ENCODE data around the gene ST8SIA4. TPM values are rescaled to one million over a fixed set of nuclear protein-coding genes. Genes with fewer than 3 reads are reported as not detected.

Gene ST8SIA4
- total RNA-seq, 2 donors from 2014 or later, result 25.2 to 47.0 TPM

- no peak overlapping the region for H3K4me3 Mint-ChIP-seq
- H3K36me3 Mint-ChIP-seq (ENCODE audit: low read depth), result no peaks in the 10 kb centered on the region
- DNase-seq, result no peak
- H3K4me1 Mint-ChIP-seq, result peaks cover 15% of the 10 kb centered on the region
- H3K4me1 ChIP-seq (ENCODE audit: control insufficient read depth, insufficient read depth, low read length), result no peaks in the 10 kb centered on the region
- 93 to 96% methylated on average over 2 to 3 of the region's 3 CpGs for WGBS, 2 experiments (ENCODE audit: insufficient coverage in 1 of 2, insufficient read length in 1 of 2)
- H3K27ac ChIP-seq (ENCODE audit: low read depth, low read length), result no peak overlapping the region
- no peaks in the 10 kb centered on the region for H3K27me3 ChIP-seq (ENCODE audit: control insufficient read depth, insufficient read depth, low read length, poor library complexity, severe bottlenecking)
- TF ChIP-seq, protein P1, sequence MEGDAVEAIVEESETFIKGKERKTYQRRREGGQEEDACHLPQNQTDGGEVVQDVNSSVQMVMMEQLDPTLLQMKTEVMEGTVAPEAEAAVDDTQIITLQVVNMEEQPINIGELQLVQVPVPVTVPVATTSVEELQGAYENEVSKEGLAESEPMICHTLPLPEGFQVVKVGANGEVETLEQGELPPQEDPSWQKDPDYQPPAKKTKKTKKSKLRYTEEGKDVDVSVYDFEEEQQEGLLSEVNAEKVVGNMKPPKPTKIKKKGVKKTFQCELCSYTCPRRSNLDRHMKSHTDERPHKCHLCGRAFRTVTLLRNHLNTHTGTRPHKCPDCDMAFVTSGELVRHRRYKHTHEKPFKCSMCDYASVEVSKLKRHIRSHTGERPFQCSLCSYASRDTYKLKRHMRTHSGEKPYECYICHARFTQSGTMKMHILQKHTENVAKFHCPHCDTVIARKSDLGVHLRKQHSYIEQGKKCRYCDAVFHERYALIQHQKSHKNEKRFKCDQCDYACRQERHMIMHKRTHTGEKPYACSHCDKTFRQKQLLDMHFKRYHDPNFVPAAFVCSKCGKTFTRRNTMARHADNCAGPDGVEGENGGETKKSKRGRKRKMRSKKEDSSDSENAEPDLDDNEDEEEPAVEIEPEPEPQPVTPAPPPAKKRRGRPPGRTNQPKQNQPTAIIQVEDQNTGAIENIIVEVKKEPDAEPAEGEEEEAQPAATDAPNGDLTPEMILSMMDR (conservative IDR thresholded peaks at IDR 0.05), result no peak
- no peaks in the 10 kb centered on the region for H3K9me3 Mint-ChIP-seq
- H3K9ac ChIP-seq (ENCODE audit: extremely low read depth, low read length, poor library complexity, severe bottlenecking), result no peak overlapping the region
- no peak overlapping the region for H3K27ac Mint-ChIP-seq
- no peaks in the 10 kb centered on the region for H3K27me3 Mint-ChIP-seq (ENCODE audit: insufficient read depth)
- no peaks in the 10 kb centered on the region for H3K36me3 ChIP-seq (ENCODE audit: control insufficient read depth, insufficient read depth, low read length)
- no peak overlapping the region for H3K4me3 ChIP-seq (ENCODE audit: low read length)
- peaks cover 8% of the 10 kb centered on the region for H3K9me3 ChIP-seq (ENCODE audit: control insufficient read depth, low read length)
Measured at GRCh38 chr5:100794218-100794617, 108.9 kb downstream of the ST8SIA4 start.

GRCh38 chr5:100792781-100793180 lies 110.3 kb downstream of the ST8SIA4 start:
- Histone ChIP-seq H3K27me3 (ENCODE audit: control insufficient read depth, insufficient read depth, low read length, poor library complexity, severe bottlenecking) (no peaks in the 10 kb centered on the region), H3K4me3 (ENCODE audit: low read length) (no peak overlapping the region), H3K36me3 (ENCODE audit: control insufficient read depth, insufficient read depth, low read length) (no peaks in the 10 kb centered on the region), H3K9me3 (ENCODE audit: control insufficient read depth, low read length) (peaks cover 8% of the 10 kb centered on the region), H3K4me1 (ENCODE audit: control insufficient read depth, insufficient read depth, low read length) (no peaks in the 10 kb centered on the region), H3K9ac (ENCODE audit: extremely low read depth, low read length, poor library complexity, severe bottlenecking) (no peak overlapping the region), H3K27ac (ENCODE audit: low read depth, low read length) (no peak overlapping the region)
- H3K4me3 Mint-ChIP-seq, result no peak overlapping the region
- no peak overlapping the region for H3K27ac Mint-ChIP-seq
- no peaks in the 10 kb centered on the region for H3K9me3 Mint-ChIP-seq
- H3K4me1 Mint-ChIP-seq, result peaks cover 15% of the 10 kb centered on the region
- TF ChIP-seq, protein P1 (conservative IDR thresholded peaks at IDR 0.05), result no peak
- no peaks in the 10 kb centered on the region for H3K27me3 Mint-ChIP-seq (ENCODE audit: insufficient read depth)
- no peaks in the 10 kb centered on the region for H3K36me3 Mint-ChIP-seq (ENCODE audit: low read depth)
- 49 to 81% methylated on average over 2 to 3 of the region's 3 CpGs for WGBS, 2 experiments (ENCODE audit: insufficient coverage in 1 of 2, insufficient read length in 1 of 2)
- no peak for DNase-seq

- peaks cover 8% of the 10 kb centered on the region for H3K9me3 ChIP-seq (ENCODE audit: control insufficient read depth, low read length)
- Mint-ChIP-seq H3K9me3 (peaks cover 7% of the 10 kb centered on the region), H3K4me3 (no peak overlapping the region), H3K4me1 (peaks cover 15% of the 10 kb centered on the region), H3K36me3 (ENCODE audit: low read depth) (no peaks in the 10 kb centered on the region), H3K27me3 (ENCODE audit: insufficient read depth) (no peaks in the 10 kb centered on the region), H3K27ac (no peak overlapping the region)
- no peak overlapping the region for H3K9ac ChIP-seq (ENCODE audit: extremely low read depth, low read length, poor library complexity, severe bottlenecking)
- DNase-seq, result no peak
- H3K4me1 ChIP-seq (ENCODE audit: control insufficient read depth, insufficient read depth, low read length), result no peaks in the 10 kb centered on the region
- WGBS, 2 experiments (ENCODE audit: insufficient coverage in 1 of 2, insufficient read length in 1 of 2), result 96 to 100% methylated on average over 1 to 2 of the region's 2 CpGs
- no peak overlapping the region for H3K4me3 ChIP-seq (ENCODE audit: low read length)
- no peaks in the 10 kb centered on the region for H3K27me3 ChIP-seq (ENCODE audit: control insufficient read depth, insufficient read depth, low read length, poor library complexity, severe bottlenecking)
- TF ChIP-seq, protein P1 (conservative IDR thresholded peaks at IDR 0.05), result no peak
- H3K27ac ChIP-seq (ENCODE audit: low read depth, low read length), result no peak overlapping the region
- H3K36me3 ChIP-seq (ENCODE audit: control insufficient read depth, insufficient read depth, low read length), result no peaks in the 10 kb centered on the region
Measured at GRCh38 chr5:100791391-100791790, 111.7 kb downstream of the ST8SIA4 start.
